GM23338 (cell line): ENCODE results near the gene PLPPR2. TPM values are rescaled to one million over a fixed set of nuclear protein-coding genes. Genes with fewer than 3 reads are reported as not detected.
"Not testable (repeated sequence)": the region's sequence is repeated elsewhere in the genome, so short reads cannot be mapped to it uniquely, and the experiment has no call there.

ENCODE experiments used
- ATAC-seq: fragments of 200-7000 bp; cut with Tn5 transposase; 3 replicates; pipeline ENCODE4 v1.9.1; 2020
- DNase-seq: peaks from one replicate; pipeline ENCODE4 v3.0.0-alpha.2; 2015; ENCODE audit warnings: low spot score
- H2AFZ ChIP-seq: fragments of 200-600 bp; sonication (generic); 2 replicates; pipeline ENCODE4 v1.8.0; 2016; ENCODE audit warnings: antibody characterized with exemption, mild to moderate bottlenecking, moderate library complexity
- H3F3A ChIP-seq: fragments of 200-600 bp; sonication (generic); replicated peaks from 2 replicates; pipeline ENCODE4 v1.8.0; 2017; ENCODE audit warnings: antibody characterized with exemption, mixed run types, low read depth
- H3K27ac ChIP-seq: fragments of 200-600 bp; sonication (generic); 2 replicates; pipeline ENCODE4 v1.6.1; 2016; ENCODE audit warnings: low read depth
- H3K27me3 ChIP-seq: fragments of 200-600 bp; sonication (generic); 2 replicates; pipeline ENCODE4 v1.8.0; 2016; ENCODE audit warnings: mild to moderate bottlenecking, mixed run types, moderate library complexity; ENCODE audit not compliant: insufficient read depth
- H3K36me3 ChIP-seq: fragments of 200-600 bp; sonication (generic); 2 replicates; pipeline ENCODE4 v1.8.0; 2016; ENCODE audit warnings: mild to moderate bottlenecking; ENCODE audit not compliant: insufficient read depth
- H3K4me1 ChIP-seq: fragments of 200-600 bp; sonication (generic); 2 replicates; pipeline ENCODE4 v1.8.0; 2016; ENCODE audit warnings: mild to moderate bottlenecking, moderate library complexity; ENCODE audit not compliant: insufficient read depth
- H3K4me2 ChIP-seq: fragments of 200-600 bp; sonication (generic); 2 replicates; pipeline ENCODE4 v1.7.1; 2017; ENCODE audit warnings: mixed run types
- H3K4me3 ChIP-seq: fragments of 200-600 bp; sonication (generic); 2 replicates; pipeline ENCODE4 v1.6.1; 2016; ENCODE audit warnings: mixed run types
- H3K79me2 ChIP-seq: fragments of 200-600 bp; sonication (generic); replicated peaks from 2 replicates; pipeline ENCODE4 v1.8.0; 2017; ENCODE audit warnings: mild to moderate bottlenecking; ENCODE audit not compliant: insufficient read depth
- H3K9me2 ChIP-seq: fragments of 200-600 bp; sonication (generic); 2 replicates; pipeline ENCODE4 v1.8.0; 2017; ENCODE audit not compliant: insufficient read depth
- H4K20me1 ChIP-seq: fragments of 200-600 bp; sonication (generic); replicated peaks from 2 replicates; pipeline ENCODE4 v1.8.0; 2017; ENCODE audit warnings: mild to moderate bottlenecking; ENCODE audit not compliant: insufficient read depth
- H3K27ac Mint-ChIP-seq: 2 replicates; pipeline ENCODE4 v1.8.0; 2020; ENCODE audit warnings: inconsistent platforms, mild to moderate bottlenecking, moderate library complexity, mixed read lengths
- H3K27me3 Mint-ChIP-seq: 3 replicates; pipeline ENCODE4 v1.8.0; 2022; ENCODE audit warnings: low read depth, mild to moderate bottlenecking, moderate library complexity, mixed read lengths, inconsistent platforms; ENCODE audit not compliant: insufficient read depth, poor library complexity
- H3K36me3 Mint-ChIP-seq: 3 replicates; pipeline ENCODE4 v1.8.0; 2021; ENCODE audit warnings: low read depth, mild to moderate bottlenecking, inconsistent platforms, moderate library complexity, mixed read lengths
- H3K4me1 Mint-ChIP-seq: 3 replicates; pipeline ENCODE4 v1.8.0; 2020; ENCODE audit warnings: mild to moderate bottlenecking, inconsistent platforms, mixed read lengths
- H3K4me3 Mint-ChIP-seq: 3 replicates; pipeline ENCODE4 v1.8.0; 2021; ENCODE audit warnings: moderate library complexity, mild to moderate bottlenecking, inconsistent platforms, mixed read lengths
- H3K9me3 Mint-ChIP-seq: 3 replicates; pipeline ENCODE4 v1.8.0; 2020; ENCODE audit warnings: moderate library complexity, mild to moderate bottlenecking, inconsistent platforms, mixed read lengths
- NANOG ChIP-seq: IDR thresholded peaks from 2 replicates; pipeline ENCODE4 v1.6.1; 2016; ENCODE audit warnings: antibody characterized with exemption, borderline replicate concordance
- POLR2AphosphoS5 ChIP-seq: IDR thresholded peaks from 2 replicates; pipeline ENCODE4 v1.6.1; 2016; ENCODE audit warnings: antibody characterized with exemption, low read depth
- long read RNA-seq: library from polyadenylated mRNA; unstranded; transcript quantifications from one replicate; pipeline ENCODE4 v2.0.0, GENCODE V29; 2020; ENCODE audit not compliant: unreplicated experiment
- polyA plus RNA-seq: library from polyadenylated mRNA; unstranded; fragments of >200 nt; fragmentation: Nextera tagmentation; extraction: Ambion mirVana; gene quantifications from 2 replicates; pipeline ENCODE4 v1.2.1, GENCODE V29; 2016
- total RNA-seq: library from RNA; depleted of rRNA; stranded (reverse); fragments of >200 nt; shearing (Covaris generic); gene quantifications from 2 replicates; pipeline ENCODE4 v1.2.3, GENCODE V29; 2014; rRNA removed
- TF ChIP-seq, protein P1 (sequence below), 2 experiments: fragments of 200-600 bp in 1 of 2; sonication (generic) in 1 of 2; conservative IDR thresholded peaks; 2 replicates each; pipeline versions ENCODE4 v1.5.1 to v1.6.1; 2016 to 2017; ENCODE audit warnings: antibody characterized with exemption in 2 of 2, low read depth in 2 of 2, mild to moderate bottlenecking in 2 of 2, moderate library complexity in 1 of 2

PLPPR2 gene, protein sequence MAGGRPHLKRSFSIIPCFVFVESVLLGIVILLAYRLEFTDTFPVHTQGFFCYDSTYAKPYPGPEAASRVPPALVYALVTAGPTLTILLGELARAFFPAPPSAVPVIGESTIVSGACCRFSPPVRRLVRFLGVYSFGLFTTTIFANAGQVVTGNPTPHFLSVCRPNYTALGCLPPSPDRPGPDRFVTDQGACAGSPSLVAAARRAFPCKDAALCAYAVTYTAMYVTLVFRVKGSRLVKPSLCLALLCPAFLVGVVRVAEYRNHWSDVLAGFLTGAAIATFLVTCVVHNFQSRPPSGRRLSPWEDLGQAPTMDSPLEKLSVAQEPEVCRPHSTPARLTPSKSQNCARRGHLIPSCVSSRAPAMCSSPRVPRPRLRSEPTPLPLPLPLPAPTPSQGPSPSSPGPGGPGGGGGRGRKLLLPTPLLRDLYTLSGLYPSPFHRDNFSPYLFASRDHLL
- total RNA-seq, result 5.7 and 12.0 TPM in 2 replicates
- polyA plus RNA-seq, result 5.0 and 9.0 TPM in 2 replicates
- long read RNA-seq, partial matches to known transcripts, result 0 of 2 reads
- long read RNA-seq, other reads (novel, unspliced or antisense), result 2 of 2 reads

DNA sequence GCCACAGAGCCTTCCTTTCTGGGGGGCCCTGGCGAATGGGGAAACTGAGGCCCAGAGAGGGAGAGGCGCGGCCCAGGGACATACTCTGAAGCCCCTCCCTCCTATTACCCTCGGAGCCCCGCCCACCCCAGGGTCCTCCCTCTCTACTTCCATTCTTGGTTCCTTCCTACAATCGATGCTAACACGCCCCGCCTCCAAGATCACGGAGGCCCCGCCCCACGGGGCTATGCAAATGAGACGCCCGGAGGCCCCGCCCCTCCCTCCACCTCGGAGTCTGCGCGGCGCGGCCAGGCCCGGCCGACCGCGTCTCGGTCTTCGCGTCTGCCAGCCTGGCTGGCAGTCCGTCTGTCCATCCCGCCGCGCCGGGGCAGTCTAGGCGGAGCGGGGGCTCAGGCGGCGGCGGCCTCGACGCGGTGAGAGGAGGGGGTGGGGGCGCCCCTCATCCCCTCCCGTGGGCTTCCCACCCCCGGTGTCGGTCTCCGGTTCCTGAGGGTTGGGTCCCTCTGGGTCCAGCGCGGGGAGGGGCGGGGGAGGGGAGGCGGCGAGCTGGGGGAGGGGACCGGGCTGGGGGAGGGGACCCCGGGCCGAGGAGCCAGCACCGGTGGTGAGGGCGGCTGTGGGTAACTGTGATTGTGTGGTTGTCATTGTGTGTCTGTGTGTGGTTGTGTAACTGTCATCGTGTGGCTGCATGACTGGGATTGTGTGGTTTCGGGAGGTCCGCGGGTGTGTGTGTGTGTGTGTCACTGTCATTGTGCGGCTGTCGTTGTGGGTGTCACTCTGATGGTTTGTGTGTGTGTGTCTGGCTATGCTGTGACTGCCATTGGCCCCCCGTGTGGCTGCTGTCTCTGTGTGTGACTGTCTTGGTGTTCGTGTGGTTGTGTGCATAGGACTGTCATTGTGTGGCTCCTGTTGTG lies at the start of gene PLPPR2:
PLPPR2 (plus strand) TSS at position 273 of the 914 bp plus-strand sequence. CDS start 2,242 bp downstream, outside the sequence.
- no peaks in the 10 kb centered on the region for H4K20me1 ChIP-seq
- no peaks in the 10 kb centered on the region for H3K79me2 ChIP-seq
- no peaks in the 10 kb centered on the region for H3F3A ChIP-seq
- H3K4me1 ChIP-seq, result peaks cover 10% of the 10 kb centered on the region
- no peak within 1 kb of the TSS for H3K27ac ChIP-seq
- Mint-ChIP-seq H3K9me3 (no peaks in the 10 kb centered on the region; the same call in 2 of the 3 replicates), H3K36me3 (no peaks in the 10 kb centered on the region; the same call in 2 of the 3 replicates), H3K4me1 (peaks cover 15% of the 10 kb centered on the region), H3K27ac (no peak within 1 kb of the TSS), H3K4me3 (peak within 1 kb of the TSS; percentile 77), H3K27me3 (peaks cover 37% of the 10 kb centered on the region)
- H3K9me2 ChIP-seq, result no peaks in the 10 kb centered on the region
- TF ChIP-seq POLR2AphosphoS5, result peak; percentile 74
- no peak for TF ChIP-seq NANOG
- peaks cover 5% of the 10 kb centered on the region; the same call in 1 of the 2 replicates for H3K27me3 ChIP-seq
- peak within 1 kb of the TSS; percentile 80 for H2AFZ ChIP-seq
- ATAC-seq (peak; percentile 89), DNase-seq (peak; percentile 99)
- no peaks in the 10 kb centered on the region for H3K36me3 ChIP-seq
- peak within 1 kb of the TSS; percentile 81 for H3K4me2 ChIP-seq
- peak within 1 kb of the TSS; percentile 62 for H3K4me3 ChIP-seq

DNA sequence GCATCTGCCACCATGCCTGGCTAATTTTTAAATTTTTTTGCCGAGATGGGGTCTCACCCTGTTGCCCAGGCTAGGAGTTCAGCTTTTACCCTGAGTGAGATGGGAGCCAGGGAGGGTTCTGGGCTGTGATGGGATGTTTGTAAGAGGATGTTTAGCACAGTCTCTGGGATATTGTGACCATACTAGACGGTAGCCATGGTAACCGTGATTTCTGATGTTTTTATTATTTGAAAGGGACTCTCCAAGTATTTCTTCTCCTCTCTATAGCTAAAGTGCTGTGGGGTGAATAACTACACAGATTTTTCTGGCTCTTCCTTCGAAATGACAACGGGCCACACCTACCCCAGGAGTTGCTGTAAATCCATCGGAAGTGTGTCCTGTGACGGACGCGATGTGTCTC lies 48.9 kb upstream of the PLPPR2 start:
- Histone ChIP-seq H3K27me3 (no peaks in the 10 kb centered on the region), H4K20me1 (no peaks in the 10 kb centered on the region), H3K4me2 (no peak overlapping the region), H3F3A (no peaks in the 10 kb centered on the region), H3K27ac (no peak overlapping the region), H3K79me2 (no peaks in the 10 kb centered on the region), H3K4me3 (no peak overlapping the region), H3K36me3 (no peaks in the 10 kb centered on the region), H3K9me2 (no peaks in the 10 kb centered on the region), H2AFZ (no peak overlapping the region), H3K4me1 (no peaks in the 10 kb centered on the region)
- H3K27ac Mint-ChIP-seq, result no peak overlapping the region
- H3K36me3 Mint-ChIP-seq, result no peaks in the 10 kb centered on the region
- no peaks in the 10 kb centered on the region for H3K4me1 Mint-ChIP-seq
- TF ChIP-seq, protein P1, sequence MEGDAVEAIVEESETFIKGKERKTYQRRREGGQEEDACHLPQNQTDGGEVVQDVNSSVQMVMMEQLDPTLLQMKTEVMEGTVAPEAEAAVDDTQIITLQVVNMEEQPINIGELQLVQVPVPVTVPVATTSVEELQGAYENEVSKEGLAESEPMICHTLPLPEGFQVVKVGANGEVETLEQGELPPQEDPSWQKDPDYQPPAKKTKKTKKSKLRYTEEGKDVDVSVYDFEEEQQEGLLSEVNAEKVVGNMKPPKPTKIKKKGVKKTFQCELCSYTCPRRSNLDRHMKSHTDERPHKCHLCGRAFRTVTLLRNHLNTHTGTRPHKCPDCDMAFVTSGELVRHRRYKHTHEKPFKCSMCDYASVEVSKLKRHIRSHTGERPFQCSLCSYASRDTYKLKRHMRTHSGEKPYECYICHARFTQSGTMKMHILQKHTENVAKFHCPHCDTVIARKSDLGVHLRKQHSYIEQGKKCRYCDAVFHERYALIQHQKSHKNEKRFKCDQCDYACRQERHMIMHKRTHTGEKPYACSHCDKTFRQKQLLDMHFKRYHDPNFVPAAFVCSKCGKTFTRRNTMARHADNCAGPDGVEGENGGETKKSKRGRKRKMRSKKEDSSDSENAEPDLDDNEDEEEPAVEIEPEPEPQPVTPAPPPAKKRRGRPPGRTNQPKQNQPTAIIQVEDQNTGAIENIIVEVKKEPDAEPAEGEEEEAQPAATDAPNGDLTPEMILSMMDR (conservative IDR thresholded peaks at IDR 0.05; ENCODE audit: low read depth in 2 of 2), result no peak
- no peak for DNase-seq
- peaks cover 2% of the 10 kb centered on the region; the same call in 2 of the 3 replicates for H3K9me3 Mint-ChIP-seq
- H3K27me3 Mint-ChIP-seq, result peaks cover 8% of the 10 kb centered on the region
- H3K4me3 Mint-ChIP-seq, result no peak overlapping the region
- no peak for ATAC-seq

DNA sequence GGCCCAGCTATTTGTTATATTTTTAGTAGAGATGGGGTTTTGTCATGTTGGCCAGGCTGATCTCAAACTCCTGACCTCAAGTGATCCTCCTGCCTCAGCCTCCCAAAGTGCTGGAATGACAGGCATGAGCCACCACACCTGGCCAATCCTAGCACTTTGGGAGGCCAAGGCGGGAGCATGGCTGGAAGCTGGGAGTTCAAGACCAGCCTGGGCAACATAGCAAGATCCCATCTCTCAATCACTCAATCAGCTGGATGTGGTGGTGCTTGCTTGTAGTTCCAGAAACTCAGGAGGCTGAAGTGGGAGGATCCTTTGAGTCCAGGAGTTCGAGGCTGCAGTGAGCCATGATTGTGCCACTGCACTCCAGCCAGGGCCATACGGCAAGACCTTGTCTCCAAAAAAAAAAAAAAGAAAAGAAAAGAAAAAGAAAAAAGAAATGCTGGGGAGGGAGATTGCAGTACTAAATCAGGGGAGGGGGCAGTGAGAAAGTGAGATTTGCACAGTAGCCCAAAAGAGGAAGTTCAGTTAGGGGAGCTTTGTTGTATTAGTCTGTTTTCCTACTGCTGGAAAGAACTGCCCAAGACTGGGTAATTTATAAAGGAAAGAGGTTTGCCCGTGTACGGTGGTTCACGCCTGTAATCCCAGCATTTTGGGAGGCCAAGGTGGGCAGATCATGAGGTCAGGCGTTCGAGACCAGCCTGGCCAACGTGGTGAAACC lies 34.8 kb upstream of the PLPPR2 start:
- H3K27ac Mint-ChIP-seq, H3K4me3 Mint-ChIP-seq, H2AFZ ChIP-seq, ATAC-seq, H3K4me1 ChIP-seq, H3K79me2 ChIP-seq, H3K4me2 ChIP-seq, H3K9me3 Mint-ChIP-seq, H3K27me3 ChIP-seq, H4K20me1 ChIP-seq, H3K27ac ChIP-seq, DNase-seq, H3K4me3 ChIP-seq, H3K36me3 Mint-ChIP-seq, H3F3A ChIP-seq, H3K27me3 Mint-ChIP-seq, H3K9me2 ChIP-seq, H3K36me3 ChIP-seq: not testable (repeated sequence)
- H3K4me1 Mint-ChIP-seq, result peaks cover 15% of the 10 kb centered on the region
